Esophagus (tissue), 2 donors: ENCODE results near the gene MRC1. TPM values are rescaled to one million over a fixed set of nuclear protein-coding genes. Genes with fewer than 3 reads are reported as not detected.

Experiments
- H3K27ac ChIP-seq, 2 donors: one replicate each; pipeline ENCODE4 v1.5.1; 2013; ENCODE audit warnings: low read depth in 2 of 2, mild to moderate bottlenecking in 2 of 2, inconsistent platforms in 1 of 2, low read length in 1 of 2, moderate library complexity in 1 of 2
- H3K27me3 ChIP-seq, 2 donors: one replicate each; pipeline ENCODE4 v1.6.1; 2013; ENCODE audit warnings: low read length in 2 of 2, control low read depth in 1 of 2, mild to moderate bottlenecking in 1 of 2; ENCODE audit not compliant: insufficient read depth in 2 of 2, control insufficient read depth in 1 of 2
- H3K36me3 ChIP-seq, 2 donors: one replicate each; pipeline ENCODE4 v1.6.1; 2013; ENCODE audit warnings: low read length in 1 of 2; ENCODE audit not compliant: control insufficient read depth in 2 of 2, insufficient read depth in 2 of 2
- H3K4me1 ChIP-seq, 2 donors: one replicate each; pipeline ENCODE4 v1.6.1; 2013; ENCODE audit warnings: low read length in 1 of 2; ENCODE audit not compliant: control insufficient read depth in 2 of 2, insufficient read depth in 2 of 2
- H3K4me3 ChIP-seq, 2 donors: one replicate each; pipeline ENCODE4 v1.5.1; 2013; ENCODE audit warnings: low read length in 2 of 2, mild to moderate bottlenecking in 2 of 2, low read depth in 1 of 2, moderate library complexity in 1 of 2
- H3K9me3 ChIP-seq, 2 donors: one replicate each; pipeline ENCODE4 v1.6.1; 2013; ENCODE audit warnings: mild to moderate bottlenecking in 2 of 2, low read depth in 1 of 2, low read length in 1 of 2, moderate library complexity in 1 of 2; ENCODE audit not compliant: control insufficient read depth in 2 of 2, insufficient read depth in 1 of 2
- WGBS, 2 donors: extraction: QIAGEN DNeasy Blood & Tissue Kit; methylation state at CpG; one replicate each; pipeline ENCODE4 v1.1.7; 2013; 5-methylcytosine and 5-hydroxymethylcytosine counted together
- polyA plus RNA-seq, 2 donors: library from polyadenylated mRNA; stranded (reverse); fragments of 200-250 nt; gene quantifications; one replicate each; pipeline ENCODE4 v1.2.3, GENCODE V29; 2013
- donor health status: healthy with polysubstance abuse.
- donor health status: Bipolar disorder and iron deficiency.

Gene MRC1
- polyA plus RNA-seq, 2 donors, result 0.90 to 1.0 TPM

DNA sequence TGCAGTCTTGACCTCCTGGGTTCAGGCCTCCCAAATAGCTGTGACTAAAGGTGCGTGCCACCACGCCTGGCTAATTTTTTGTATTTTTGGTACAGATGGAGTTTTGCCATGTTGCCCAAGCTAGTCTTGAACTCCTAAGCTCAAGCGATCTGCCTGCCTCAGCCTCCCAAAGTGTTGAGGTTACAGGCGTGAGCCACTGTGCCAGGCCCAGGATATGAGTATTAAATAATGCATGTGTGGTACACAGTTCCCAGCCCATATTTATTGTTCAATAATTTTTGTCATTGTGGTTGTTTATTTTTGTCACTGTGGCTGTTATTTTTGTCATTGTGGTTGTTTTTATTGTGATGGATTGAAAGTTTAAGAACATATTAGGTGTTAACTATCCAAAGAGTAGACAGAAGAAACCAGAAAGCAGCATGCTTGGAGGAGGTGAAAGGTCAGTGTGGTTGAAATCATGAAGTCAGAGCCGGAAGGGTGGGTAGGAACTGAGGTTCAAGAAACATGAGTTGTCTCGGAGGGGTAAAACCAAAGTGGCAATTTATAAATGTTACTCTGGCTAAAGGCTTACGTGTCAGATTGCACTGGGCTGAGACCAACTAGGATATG lies 45.0 kb downstream of the MRC1 start:
- Histone ChIP-seq H3K4me3 (no peak overlapping the region), H3K27me3 (no peaks in the 10 kb centered on the region), H3K27ac (no peak overlapping the region), H3K4me1 (no peaks in the 10 kb centered on the region), H3K36me3 (no peaks in the 10 kb centered on the region), H3K9me3 (peaks cover 0 to under 1% of the 10 kb centered on the region in 2 donors)
- WGBS, 2 donors, result 83 to 87% methylated on average over 7 of the region's 7 CpGs

GRCh38 chr10:17857040-17857439 lies 47.9 kb downstream of the MRC1 start:
- Histone ChIP-seq H3K36me3 (no peaks in the 10 kb centered on the region), H3K4me3 (no peak overlapping the region), H3K9me3 (peaks cover 0 to 2% of the 10 kb centered on the region in 2 donors), H3K27me3 (no peaks in the 10 kb centered on the region), H3K4me1 (no peaks in the 10 kb centered on the region), H3K27ac (no peak overlapping the region)
- WGBS, 2 donors, result 48 to 51% methylated on average over 3 of the region's 3 CpGs

DNA sequence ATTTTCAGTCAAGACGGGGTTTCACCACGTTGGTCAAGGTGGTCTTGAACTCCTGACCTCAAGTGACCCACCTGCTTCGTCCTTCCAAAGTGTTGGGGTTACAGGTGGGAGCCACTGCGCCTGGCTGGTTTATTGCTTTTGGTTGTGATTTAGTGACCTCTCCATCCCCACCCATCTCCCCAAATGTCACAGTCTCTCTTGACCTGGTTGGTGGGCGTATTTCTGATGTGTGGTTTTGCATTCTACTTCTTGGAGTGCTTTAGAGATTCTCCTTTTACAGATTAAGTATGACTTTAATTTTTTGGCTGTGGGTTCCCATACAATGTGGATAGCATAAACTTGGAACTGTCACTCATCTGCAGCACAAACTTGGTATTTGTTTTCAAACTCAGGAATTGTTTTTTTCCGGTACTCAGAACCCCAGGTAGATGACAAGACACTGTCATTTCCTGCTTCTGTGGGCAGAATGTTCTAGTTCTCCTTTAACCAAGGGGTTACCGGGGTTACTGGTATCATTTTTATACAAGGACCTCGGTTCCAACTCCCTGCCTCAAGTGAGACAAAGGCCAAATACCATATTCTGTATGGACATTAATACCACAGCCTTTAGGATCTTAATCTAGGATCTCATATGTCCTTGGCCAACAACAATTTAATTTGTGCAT lies 50.5 kb downstream of the MRC1 start:
- 74 to 78% methylated on average over 8 of the region's 8 CpGs for WGBS, 2 donors
- no peak overlapping the region for H3K27ac ChIP-seq
- H3K36me3 ChIP-seq, result no peaks in the 10 kb centered on the region
- H3K4me3 ChIP-seq, result no peak overlapping the region
- H3K4me1 ChIP-seq, result no peaks in the 10 kb centered on the region
- peaks cover 0 to 2% of the 10 kb centered on the region in 2 donors for H3K9me3 ChIP-seq
- H3K27me3 ChIP-seq, result no peaks in the 10 kb centered on the region

GRCh38 chr10:17861760-17862159 lies 52.6 kb downstream of the MRC1 start:
- Histone ChIP-seq H3K9me3 (peaks cover 0 to 2% of the 10 kb centered on the region in 2 donors), H3K4me3 (no peak overlapping the region), H3K27me3 (no peaks in the 10 kb centered on the region), H3K4me1 (no peaks in the 10 kb centered on the region), H3K27ac (no peak overlapping the region), H3K36me3 (no peaks in the 10 kb centered on the region)
- 85 to 90% methylated on average over 5 of the region's 5 CpGs for WGBS, 2 donors

GRCh38 chr10:17865351-17865750 lies 56.2 kb downstream of the MRC1 start:
- H3K4me1 ChIP-seq, result no peaks in the 10 kb centered on the region
- no peaks in the 10 kb centered on the region for H3K36me3 ChIP-seq
- H3K9me3 ChIP-seq, result no peaks in the 10 kb centered on the region
- 59 to 73% methylated on average over 3 of the region's 3 CpGs for WGBS, 2 donors
- no peak overlapping the region for H3K27ac ChIP-seq
- no peaks in the 10 kb centered on the region for H3K27me3 ChIP-seq
- no peak overlapping the region for H3K4me3 ChIP-seq

DNA sequence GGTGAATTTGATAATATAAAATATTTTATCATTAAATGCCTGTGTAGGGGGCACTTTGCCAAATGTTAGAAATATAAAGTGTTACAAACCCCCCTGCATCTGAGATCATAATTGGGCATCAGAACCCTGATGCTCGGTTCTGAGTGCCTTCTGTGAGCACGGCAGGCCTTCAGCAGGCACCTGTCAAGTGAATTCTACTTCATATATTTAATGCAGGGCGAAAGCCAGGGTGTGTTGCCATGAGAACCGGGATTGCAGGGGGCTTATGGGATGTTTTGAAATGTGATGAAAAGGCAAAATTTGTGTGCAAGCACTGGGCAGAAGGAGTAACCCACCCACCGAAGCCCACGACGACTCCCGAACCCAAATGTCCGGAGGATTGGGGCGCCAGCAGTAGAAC lies 57.2 kb downstream of the MRC1 start:
- Histone ChIP-seq H3K27ac (no peak overlapping the region), H3K9me3 (no peaks in the 10 kb centered on the region), H3K4me3 (no peak overlapping the region), H3K4me1 (no peaks in the 10 kb centered on the region), H3K36me3 (no peaks in the 10 kb centered on the region), H3K27me3 (no peaks in the 10 kb centered on the region)
- 90% methylated on average over 10 of the region's 10 CpGs for WGBS, 2 donors

GRCh38 chr10:17867056-17867455 lies 57.9 kb downstream of the MRC1 start:
- H3K27me3 ChIP-seq, result no peaks in the 10 kb centered on the region
- no peaks in the 10 kb centered on the region for H3K4me1 ChIP-seq
- H3K4me3 ChIP-seq, result no peak overlapping the region
- H3K9me3 ChIP-seq, result no peaks in the 10 kb centered on the region
- H3K36me3 ChIP-seq, result no peaks in the 10 kb centered on the region
- 74 to 75% methylated on average over 2 of the region's 2 CpGs for WGBS, 2 donors
- H3K27ac ChIP-seq, result no peak overlapping the region

GRCh38 chr10:17871036-17871435 lies 61.9 kb downstream of the MRC1 start:
- Histone ChIP-seq H3K27ac (no peak overlapping the region), H3K9me3 (no peaks in the 10 kb centered on the region), H3K4me3 (no peak overlapping the region), H3K27me3 (no peaks in the 10 kb centered on the region), H3K36me3 (no peaks in the 10 kb centered on the region), H3K4me1 (no peaks in the 10 kb centered on the region)
- 83 to 85% methylated on average over 6 of the region's 6 CpGs for WGBS, 2 donors

GRCh38 chr10:17872191-17873091 lies 63.3 kb downstream of the MRC1 start:
- no peaks in the 10 kb centered on the region for H3K27me3 ChIP-seq
- H3K4me3 ChIP-seq, result no peak overlapping the region
- H3K36me3 ChIP-seq, result no peaks in the 10 kb centered on the region
- H3K9me3 ChIP-seq, result no peaks in the 10 kb centered on the region
- WGBS, 2 donors, result 53 to 55% methylated on average over 8 of the region's 8 CpGs
- H3K4me1 ChIP-seq, result no peaks in the 10 kb centered on the region
- no peak overlapping the region for H3K27ac ChIP-seq
